ENCODE measurements around the gene CEP295NL. TPM values are rescaled to one million over a fixed set of nuclear protein-coding genes. Genes with fewer than 3 reads are reported as not detected.

The CEP295NL gene
- total and polyA plus RNA-seq, 2 of the 13 experiments (the other 11 are each of a cell fraction or from before 2014, with no cell fraction given): not detected

GRCh38 chr17:78933025-78933958 is 30.3 kb upstream of the CEP295NL start (continued):
- TF ChIP-seq ZFP91 (CRISPR knock-in tag; IDR thresholded peaks at IDR 0.05; ENCODE audit: borderline replicate concordance): no peak
- TF ChIP-seq HOXA5 (CRISPR knock-in tag; IDR thresholded peaks at IDR 0.05): no peak
- TF ChIP-seq HIC2 (CRISPR knock-in tag; IDR thresholded peaks at IDR 0.05; ENCODE audit: low read depth): peak; percentile 94
- no peak for TF ChIP-seq NFIC (IDR thresholded peaks at IDR 0.05; ENCODE audit: low read length)
- TF ChIP-seq ZHX1 (CRISPR knock-in tag; IDR thresholded peaks at IDR 0.05; ENCODE audit: low read depth): no peak
- no peak for TF ChIP-seq CENPT (CRISPR knock-in tag; IDR thresholded peaks at IDR 0.05; ENCODE audit: low read depth)
- TF ChIP-seq KAT8 (CRISPR knock-in tag; IDR thresholded peaks at IDR 0.05): peak; percentile 46; the same call in 1 of the 2 replicates
- no peak for TF ChIP-seq FOXC1 (CRISPR knock-in tag; IDR thresholded peaks at IDR 0.05; ENCODE audit: borderline replicate concordance)
- TF ChIP-seq ZNF569 (CRISPR knock-in tag; IDR thresholded peaks at IDR 0.05; ENCODE audit: borderline replicate concordance): no peak
- peak; percentile 83; the same call in 1 of the 2 replicates for TF ChIP-seq TFAP4 (IDR thresholded peaks at IDR 0.05; ENCODE audit: borderline replicate concordance, low read depth)
- peak; percentile 74; the same call in 1 of the 2 replicates for TF ChIP-seq FOXK1 (CRISPR knock-in tag; IDR thresholded peaks at IDR 0.05; ENCODE audit: borderline replicate concordance, low read depth)
- no peak for TF ChIP-seq HNF4A (CRISPR knock-in tag; IDR thresholded peaks at IDR 0.05)
- TF ChIP-seq FOXO4 (CRISPR knock-in tag; conservative IDR thresholded peaks at IDR 0.05): no peak
- no peak for TF ChIP-seq ZBTB42 (CRISPR knock-in tag; IDR thresholded peaks at IDR 0.05)
- TF ChIP-seq ATRX (CRISPR knock-in tag; IDR thresholded peaks at IDR 0.05; ENCODE audit: borderline replicate concordance): no peak
- no peak for TF ChIP-seq GRHL1 (CRISPR knock-in tag; conservative IDR thresholded peaks at IDR 0.05)
- TF ChIP-seq KLF13 (CRISPR knock-in tag; IDR thresholded peaks at IDR 0.05): no peak

All from HepG2 (cell line).